PC-9 (cell line): Measurements from ENCODE around the gene RPS2. TPM values are rescaled to one million over a fixed set of nuclear protein-coding genes. Genes with fewer than 3 reads are reported as not detected.
"Not testable (repeated sequence)": the region's sequence is repeated elsewhere in the genome, so short reads cannot be mapped to it uniquely, and the experiment has no call there.

Source experiments
- Bru-seq: library from RNA; stranded (reverse); fragments of 400-500 nt; gene quantifications from one replicate; lab custom pipeline; 2021; lab: Mats Ljungman, UMichigan
- BruChase-seq, 2 experiments: library from RNA; stranded (reverse); fragments of 400-500 nt; gene quantifications; one replicate each; lab custom pipeline; 2021; lab: Mats Ljungman, UMichigan
- BruUV-seq: library from RNA; stranded (reverse); fragments of 400-500 nt; replicated peaks from 2 replicates; lab custom pipeline; 2021; lab: Mats Ljungman, UMichigan
- CTCF ChIA-PET: fragments of 300-600 bp; sonication (Branson Sonifier 250); formaldehyde crosslinking; loops from one replicate; lab custom pipeline; 2022; ENCODE audit warnings: antibody characterized with exemption; lab: Charles Lee
- POLR2A ChIA-PET: fragments of 300-600 bp; sonication (Branson Sonifier 250); formaldehyde crosslinking; loops from one replicate; lab custom pipeline; 2022; ENCODE audit warnings: antibody characterized with exemption; ENCODE audit not compliant: unreplicated experiment; lab: Charles Lee
- DNase-seq, 2 experiments: peaks; one replicate each; pipeline versions ENCODE4 v3.0.0 to v3.0.0-alpha.2; 2015 to 2022; ENCODE audit warnings: mixed read lengths in 1 of 2
- H2AFZ ChIP-seq: fragments of 200-600 bp; sonication (generic); 2 replicates; pipeline ENCODE4 v1.8.1; 2017; ENCODE audit warnings: antibody characterized with exemption
- H3F3A ChIP-seq: fragments of 200-600 bp; sonication (generic); 2 replicates; pipeline ENCODE4 v1.8.1; 2017; ENCODE audit warnings: antibody characterized with exemption, mild to moderate bottlenecking, low read depth; ENCODE audit not compliant: insufficient read depth
- H3K27ac ChIP-seq: fragments of 200-600 bp; sonication (generic); 2 replicates; pipeline ENCODE4 v1.6.1; 2016; ENCODE audit warnings: mixed run types
- H3K27me3 ChIP-seq: fragments of 200-600 bp; sonication (generic); 2 replicates; pipeline ENCODE4 v1.6.1; 2016; ENCODE audit warnings: low read depth, mixed run types; ENCODE audit not compliant: insufficient read depth
- H3K36me3 ChIP-seq: fragments of 200-600 bp; sonication (generic); 2 replicates; pipeline ENCODE4 v1.6.1; 2016; ENCODE audit warnings: low read depth, mixed run types
- H3K4me1 ChIP-seq: fragments of 200-600 bp; sonication (generic); replicated peaks from 2 replicates; pipeline ENCODE4 v1.6.1; 2016; ENCODE audit warnings: mixed run types; ENCODE audit not compliant: insufficient read depth
- H3K4me2 ChIP-seq: fragments of 200-600 bp; sonication (generic); 2 replicates; pipeline ENCODE4 v1.6.1; 2017; ENCODE audit warnings: mixed run types
- H3K4me3 ChIP-seq: fragments of 200-600 bp; sonication (generic); 2 replicates; pipeline ENCODE4 v1.6.1; 2016; ENCODE audit warnings: mixed run types
- H3K79me2 ChIP-seq: fragments of 200-600 bp; sonication (generic); 2 replicates; pipeline ENCODE4 v1.6.1; 2017; ENCODE audit warnings: low read depth, mixed run types
- H3K9me2 ChIP-seq: fragments of 200-600 bp; sonication (generic); 2 replicates; pipeline ENCODE4 v1.8.1; 2017; ENCODE audit warnings: mild to moderate bottlenecking; ENCODE audit not compliant: insufficient read depth
- H3K9me3 ChIP-seq: fragments of 200-600 bp; sonication (generic); 2 replicates; pipeline ENCODE4 v1.8.1; 2016; ENCODE audit warnings: low read depth; ENCODE audit not compliant: insufficient read depth
- H4K20me1 ChIP-seq: fragments of 200-600 bp; sonication (generic); 2 replicates; pipeline ENCODE4 v1.8.1; 2017; ENCODE audit not compliant: insufficient read depth
- EZH2 ChIP-seq: fragments of 200-600 bp; sonication (generic); IDR thresholded peaks from 2 replicates; pipeline ENCODE4 v1.8.0; 2017; ENCODE audit warnings: antibody characterized with exemption, low read depth
- intact Hi-C: fragments of 100-400 bp; cut with micrococcal nuclease; formaldehyde crosslinking; loops from one replicate; pipeline ENCODE4 v1.10.0; 2022; ENCODE audit not compliant: unreplicated experiment
- long read RNA-seq: library from polyadenylated mRNA; stranded (forward); transcript quantifications from one replicate; pipeline ENCODE4 v2.0.0, GENCODE V29; 2022
- total RNA-seq: library from RNA; stranded (reverse); gene quantifications from 2 replicates; pipeline ENCODE4 v1.2.3, GENCODE V29; 2021
- TF ChIP-seq, protein P1 (sequence below): fragments of 200-600 bp; sonication (generic); conservative IDR thresholded peaks from 2 replicates; pipeline ENCODE4 v1.6.1; 2017; ENCODE audit warnings: mixed run types, antibody characterized with exemption, mild to moderate bottlenecking, moderate library complexity

Gene RPS2
- total RNA-seq = 3,808 and 4,468 TPM in 2 replicates
- percentile 100 among the genes with signal in this experiment for Bru-seq, nascent RNA
- percentile 100 among the genes with signal in this experiment for BruChase-seq, experiment 1, labeled RNA remaining after a 2-hour chase
- percentile 100 among the genes with signal in this experiment for BruChase-seq, experiment 2, labeled RNA remaining after a 6-hour chase
- long read RNA-seq, transcript RPS2-201 (7 exons, 985 nt) = major isoform, 12,662 of 16,991 reads
- long read RNA-seq, transcript RPS2-213 (5 exons, 1,186 nt) = minor isoform, 6 of 16,991 reads
- long read RNA-seq, partial matches to known transcripts = 3,920 of 16,991 reads
- long read RNA-seq, other reads (novel, unspliced or antisense) = 400 of 16,991 reads

DNA sequence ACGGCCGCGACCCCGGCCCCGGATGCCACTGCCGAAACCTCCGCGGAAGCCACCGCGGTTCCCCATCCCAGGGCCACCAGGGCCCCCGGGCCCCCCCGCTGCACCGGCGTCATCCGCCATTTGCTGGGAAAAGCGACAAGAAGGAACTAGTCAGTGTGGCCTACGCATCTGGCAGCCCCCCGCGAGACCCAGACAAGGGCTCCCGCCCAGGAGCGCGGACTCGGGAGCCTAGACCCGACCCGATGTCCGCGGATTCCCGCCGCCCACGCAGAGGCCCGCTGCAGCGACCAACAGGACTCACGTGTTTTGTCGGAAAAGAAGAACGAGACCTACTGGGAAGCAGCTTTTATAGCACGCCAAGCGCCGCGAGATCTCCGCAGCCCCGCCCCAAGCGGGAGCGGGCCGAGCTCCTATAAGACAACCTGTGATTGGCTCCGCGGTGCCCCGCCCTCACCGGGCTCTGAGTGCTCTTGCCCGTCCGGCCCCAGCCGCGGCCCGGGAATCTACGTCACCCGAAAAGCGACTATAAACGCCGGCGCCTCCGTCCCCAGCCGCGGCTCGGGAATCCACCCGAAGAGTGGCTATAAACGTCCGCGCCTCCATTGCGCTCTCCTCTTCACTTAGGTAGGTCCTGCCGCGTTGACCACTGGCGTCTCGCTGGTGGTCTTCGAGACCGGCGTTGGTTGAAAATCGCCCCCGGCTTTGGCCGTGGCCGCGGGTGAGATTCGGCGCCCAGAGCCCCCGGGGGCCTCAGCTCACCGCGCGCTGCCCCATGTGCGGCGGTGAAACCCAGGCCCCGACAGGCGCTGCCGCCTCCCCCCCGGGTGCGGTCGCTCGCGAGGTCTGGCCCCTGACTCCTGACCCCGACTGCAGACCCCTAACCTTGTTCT is at the start of gene RPS2:
Gene RPS2, minus strand, starts transcription at position 321 of the 890 bp plus-strand sequence. Its CDS starts 201 bp downstream, at position 120.
- no peak for TF ChIP-seq EZH2
- TF ChIP-seq, protein P1, sequence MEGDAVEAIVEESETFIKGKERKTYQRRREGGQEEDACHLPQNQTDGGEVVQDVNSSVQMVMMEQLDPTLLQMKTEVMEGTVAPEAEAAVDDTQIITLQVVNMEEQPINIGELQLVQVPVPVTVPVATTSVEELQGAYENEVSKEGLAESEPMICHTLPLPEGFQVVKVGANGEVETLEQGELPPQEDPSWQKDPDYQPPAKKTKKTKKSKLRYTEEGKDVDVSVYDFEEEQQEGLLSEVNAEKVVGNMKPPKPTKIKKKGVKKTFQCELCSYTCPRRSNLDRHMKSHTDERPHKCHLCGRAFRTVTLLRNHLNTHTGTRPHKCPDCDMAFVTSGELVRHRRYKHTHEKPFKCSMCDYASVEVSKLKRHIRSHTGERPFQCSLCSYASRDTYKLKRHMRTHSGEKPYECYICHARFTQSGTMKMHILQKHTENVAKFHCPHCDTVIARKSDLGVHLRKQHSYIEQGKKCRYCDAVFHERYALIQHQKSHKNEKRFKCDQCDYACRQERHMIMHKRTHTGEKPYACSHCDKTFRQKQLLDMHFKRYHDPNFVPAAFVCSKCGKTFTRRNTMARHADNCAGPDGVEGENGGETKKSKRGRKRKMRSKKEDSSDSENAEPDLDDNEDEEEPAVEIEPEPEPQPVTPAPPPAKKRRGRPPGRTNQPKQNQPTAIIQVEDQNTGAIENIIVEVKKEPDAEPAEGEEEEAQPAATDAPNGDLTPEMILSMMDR = no peak
- Histone ChIP-seq H3K4me3 (peak within 1 kb of the TSS; percentile 83), H3K4me2 (peak within 1 kb of the TSS; percentile 96), H3K9me2 (no peaks in the 10 kb centered on the region), H3K36me3 (peaks cover 22% of the 10 kb centered on the region), H3K27ac (peak within 1 kb of the TSS; percentile 94), H2AFZ (peak within 1 kb of the TSS; percentile 74), H3K27me3 (no peaks in the 10 kb centered on the region), H3F3A (peaks cover 47% of the 10 kb centered on the region), H4K20me1 (peaks cover 37% of the 10 kb centered on the region), H3K4me1 (peaks cover 12% of the 10 kb centered on the region; the same call in 1 of the 2 replicates), H3K79me2 (peaks cover 66% of the 10 kb centered on the region), H3K9me3 (no peaks in the 10 kb centered on the region)
- ChIA-PET CTCF (no interaction called here), POLR2A (interaction anchor here (0.5 to 1.0 kb wide), 25 partner anchors 12 to 1732 kb away, joined by 3 to 30 read pairs (median 5); partner anchors contain the start of genes MSRB1, NHERF2, PDPK1 and TRAF7)
- TSS peak; percentile 88 for BruUV-seq
- peak; percentile 94 to 99 for DNase-seq
- intact Hi-C loops = loop anchor here (5.0 kb wide), 1 partner anchor 192 kb away; the partner anchor contains the start of genes EME2, MRPS34 and NME3

DNA sequence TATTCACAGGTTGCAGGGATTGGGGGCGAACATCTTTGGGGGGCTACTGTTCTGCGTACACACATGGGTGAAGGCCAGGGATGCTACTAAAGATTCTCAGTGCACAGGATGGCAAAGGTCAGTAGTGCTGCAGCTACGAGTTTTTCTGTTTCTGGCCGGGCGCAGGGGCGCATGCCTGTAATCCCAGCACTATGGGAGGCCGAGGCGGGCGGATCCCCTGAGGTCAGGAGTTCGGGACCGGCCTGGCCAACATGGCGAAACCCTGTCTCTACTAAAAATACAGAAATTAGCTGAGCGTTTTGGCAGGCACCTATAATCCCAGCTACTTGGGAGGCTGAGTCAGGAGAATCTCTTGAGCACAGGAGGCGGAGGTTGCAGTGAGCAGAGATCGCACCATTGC is 48.9 kb upstream of the RPS2 start:
- H3K9me3 ChIP-seq = no peaks in the 10 kb centered on the region
- intact Hi-C loops = no loop called here
- H2AFZ ChIP-seq = no peak overlapping the region
- no peaks in the 10 kb centered on the region for H3K9me2 ChIP-seq
- peaks cover 24% of the 10 kb centered on the region for H3F3A ChIP-seq
- TF ChIP-seq EZH2 = no peak
- TF ChIP-seq, protein P1 = no peak
- peaks cover 20% of the 10 kb centered on the region for H3K79me2 ChIP-seq
- no peak overlapping the region for H3K4me3 ChIP-seq
- H3K4me2 ChIP-seq = no peak overlapping the region
- H3K36me3 ChIP-seq = no peaks in the 10 kb centered on the region
- no TSS peak for BruUV-seq
- no peak for DNase-seq
- ChIA-PET CTCF (interaction anchor here (0.6 kb wide), 1 partner anchor 9 kb away, joined by 15 read pairs; no protein-coding TSS in a partner anchor), POLR2A (no interaction called here)
- H3K27ac ChIP-seq = no peak overlapping the region
- H4K20me1 ChIP-seq = peaks cover 4% of the 10 kb centered on the region; the same call in 1 of the 2 replicates
- H3K4me1 ChIP-seq = peaks cover 26% of the 10 kb centered on the region
- H3K27me3 ChIP-seq = no peaks in the 10 kb centered on the region

DNA sequence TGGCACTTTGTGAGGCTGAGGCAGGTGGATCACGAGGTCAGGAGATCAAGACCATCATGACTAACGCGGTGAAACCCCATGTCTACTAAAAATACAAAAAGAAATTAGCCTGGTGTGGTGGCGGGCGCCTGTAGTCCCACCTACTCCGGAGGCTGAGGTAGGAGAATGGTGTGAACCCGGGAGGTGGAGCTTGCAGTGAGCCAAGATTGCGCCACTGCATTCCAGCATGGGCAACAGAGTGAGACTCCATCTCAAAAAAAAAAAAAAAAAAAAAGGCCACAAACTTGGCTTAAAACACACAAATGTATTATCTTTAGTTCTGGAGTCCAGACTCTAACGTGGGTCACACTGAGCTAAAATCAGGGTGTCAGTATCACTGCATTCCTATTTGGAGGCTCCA is 47.1 kb upstream of the RPS2 start:
- peaks cover 39% of the 10 kb centered on the region for H3K4me1 ChIP-seq
- peaks cover 17% of the 10 kb centered on the region for H4K20me1 ChIP-seq
- DNase-seq, H3K36me3 ChIP-seq, H3K27me3 ChIP-seq, H3K4me2 ChIP-seq, intact Hi-C loops, H2AFZ ChIP-seq, POLR2A ChIA-PET, H3K9me3 ChIP-seq, H3K27ac ChIP-seq, H3K9me2 ChIP-seq, BruUV-seq, H3K4me3 ChIP-seq: not testable (repeated sequence)
- H3F3A ChIP-seq = peaks cover 33% of the 10 kb centered on the region
- H3K79me2 ChIP-seq = peaks cover 38% of the 10 kb centered on the region
- CTCF ChIA-PET = interaction anchor here (0.7 to 0.8 kb wide), 2 partner anchors 11 to 27 kb away, joined by 4 to 18 read pairs; no protein-coding TSS in a partner anchor
